CD4-positive, alpha-beta T cell (primary cell): ENCODE results near the gene DAPK2. TPM values are rescaled to one million over a fixed set of nuclear protein-coding genes. Genes with fewer than 3 reads are reported as not detected.
"Not testable (repeated sequence)": the region's sequence is repeated elsewhere in the genome, so short reads cannot be mapped to it uniquely, and the experiment has no call there.

ENCODE experiments used
- ATAC-seq: fragments of 200-7000 bp; cut with Tn5 transposase; one replicate; pipeline ENCODE4 v1.10.0; 2022; ENCODE audit warnings: mild to moderate bottlenecking; ENCODE audit not compliant: poor library complexity
- CTCF ChIA-PET: fragments of 350-600 bp; sonication (Branson Sonifier 250); formaldehyde crosslinking; loops from one replicate; lab custom pipeline; 2021; ENCODE audit warnings: antibody characterized with exemption, inconsistent platforms; lab: Charles Lee
- POLR2A ChIA-PET: fragments of 350-600 bp; sonication (Branson Sonifier 250); formaldehyde crosslinking; loops from one replicate; lab custom pipeline; 2021; ENCODE audit warnings: antibody characterized with exemption, inconsistent platforms; lab: Charles Lee
- DNase-seq, 14 experiments: peaks; one replicate each; pipeline ENCODE4 v3.0.0-alpha.2; 2013 to 2020; ENCODE audit warnings: mixed read lengths in 2 of 14
- H3K27ac ChIP-seq, 2 donors: one replicate each; pipeline versions ENCODE4 v1.5.1 to v1.7.0; 2013; ENCODE audit warnings: low read length in 2 of 2, low read depth in 1 of 2, mild to moderate bottlenecking in 1 of 2
- H3K27me3 ChIP-seq, 2 experiments: 1 replicate in 1 of 2; 2 replicates in 1 of 2; pipeline versions ENCODE4 v1.6.1 to v1.7.0; 2013; ENCODE audit warnings: low read length in 2 of 2, control low read depth in 1 of 2, mild to moderate bottlenecking in 1 of 2, moderate library complexity in 1 of 2; ENCODE audit not compliant: insufficient read depth in 2 of 2, control insufficient read depth in 1 of 2
- H3K36me3 ChIP-seq: one replicate; pipeline ENCODE4 v1.6.1; 2013; ENCODE audit warnings: low read length, control low read depth; ENCODE audit not compliant: insufficient read depth
- H3K4me1 ChIP-seq: one replicate; pipeline ENCODE4 v1.6.1; 2013; ENCODE audit warnings: low read length, control low read depth; ENCODE audit not compliant: insufficient read depth
- H3K4me3 ChIP-seq: one replicate; pipeline ENCODE4 v1.5.1; 2013; ENCODE audit warnings: mild to moderate bottlenecking, low read length, moderate library complexity
- H3K9me3 ChIP-seq, 2 experiments: 1 replicate in 1 of 2; 2 replicates in 1 of 2; pipeline versions ENCODE4 v1.6.1 to v1.7.0; 2013; ENCODE audit warnings: low read length in 2 of 2, mild to moderate bottlenecking in 2 of 2, control low read depth in 1 of 2, moderate library complexity in 1 of 2; ENCODE audit not compliant: control insufficient read depth in 1 of 2, insufficient read depth in 1 of 2
- H3K27ac Mint-ChIP-seq: one replicate; pipeline ENCODE4 v1.8.0; 2020; ENCODE audit warnings: mixed read lengths
- H3K27me3 Mint-ChIP-seq: one replicate; pipeline ENCODE4 v1.8.0; 2021; ENCODE audit warnings: mixed read lengths
- H3K36me3 Mint-ChIP-seq: one replicate; pipeline ENCODE4 v1.8.0; 2021; ENCODE audit warnings: low read depth, mixed read lengths
- H3K4me1 Mint-ChIP-seq: one replicate; pipeline ENCODE4 v1.8.0; 2021; ENCODE audit warnings: low read depth, mixed read lengths
- H3K4me3 Mint-ChIP-seq: one replicate; pipeline ENCODE4 v1.8.0; 2020; ENCODE audit warnings: mild to moderate bottlenecking, mixed read lengths
- H3K9me3 Mint-ChIP-seq: one replicate; pipeline ENCODE4 v1.8.0; 2020; ENCODE audit warnings: mixed read lengths
- intact Hi-C, 2 experiments: fragments of 100-400 bp; cut with DNase I in 1 of 2; cut with micrococcal nuclease in 1 of 2; formaldehyde crosslinking; loops; one replicate each; pipeline versions ENCODE4 v1.15.1 to v1.9.0; 2023 to 2025; cut with DNase I, micrococcal nuclease
- total RNA-seq, 174 experiments: library from RNA in 2 of 174; stranded (reverse) in 2 of 174; gene quantifications; one replicate each; pipeline ENCODE4 v1.2.3 and lab custom pipeline; 2021 to 2026
- TF ChIP-seq, protein P1 (sequence below): fragments of 200-600 bp; IDR thresholded peaks from one replicate; pipeline ENCODE4 v1.8.0; 2022; ENCODE audit warnings: antibody characterized with exemption, mild to moderate bottlenecking

DAPK2 gene
- total RNA-seq, 2 experiments from 2014 or later, result 1.3 to 1.6 TPM

DNA sequence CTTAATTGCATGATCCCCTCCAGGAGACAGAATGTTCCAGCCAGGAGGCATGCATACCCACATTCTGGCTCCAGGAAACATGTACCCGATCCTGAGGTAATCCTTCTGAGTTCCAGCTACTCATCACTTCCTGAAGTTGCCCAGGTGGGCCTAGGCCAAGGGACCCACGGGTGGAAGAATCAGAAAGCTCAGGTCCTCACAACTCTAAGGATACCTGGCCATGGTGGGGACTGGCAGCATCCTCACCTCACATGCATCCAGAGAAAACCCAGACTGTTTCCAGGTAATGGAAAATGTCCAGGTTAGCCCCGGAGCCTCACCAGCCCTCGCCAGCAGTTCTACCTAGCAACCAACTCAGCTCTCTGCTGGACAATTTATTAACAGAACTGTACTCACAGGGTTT lies 78.2 kb downstream of the DAPK2 start:
- DNase-seq, result no peak
- Mint-ChIP-seq H3K9me3 (peaks cover 5% of the 10 kb centered on the region), H3K4me3 (no peak overlapping the region), H3K27ac (no peak overlapping the region), H3K27me3 (no peaks in the 10 kb centered on the region), H3K36me3 (no peaks in the 10 kb centered on the region), H3K4me1 (peaks cover 41% of the 10 kb centered on the region)
- H3K36me3 ChIP-seq, result no peaks in the 10 kb centered on the region
- peaks cover 39% of the 10 kb centered on the region for H3K4me1 ChIP-seq
- H3K4me3 ChIP-seq, result no peak overlapping the region
- TF ChIP-seq, protein P1, sequence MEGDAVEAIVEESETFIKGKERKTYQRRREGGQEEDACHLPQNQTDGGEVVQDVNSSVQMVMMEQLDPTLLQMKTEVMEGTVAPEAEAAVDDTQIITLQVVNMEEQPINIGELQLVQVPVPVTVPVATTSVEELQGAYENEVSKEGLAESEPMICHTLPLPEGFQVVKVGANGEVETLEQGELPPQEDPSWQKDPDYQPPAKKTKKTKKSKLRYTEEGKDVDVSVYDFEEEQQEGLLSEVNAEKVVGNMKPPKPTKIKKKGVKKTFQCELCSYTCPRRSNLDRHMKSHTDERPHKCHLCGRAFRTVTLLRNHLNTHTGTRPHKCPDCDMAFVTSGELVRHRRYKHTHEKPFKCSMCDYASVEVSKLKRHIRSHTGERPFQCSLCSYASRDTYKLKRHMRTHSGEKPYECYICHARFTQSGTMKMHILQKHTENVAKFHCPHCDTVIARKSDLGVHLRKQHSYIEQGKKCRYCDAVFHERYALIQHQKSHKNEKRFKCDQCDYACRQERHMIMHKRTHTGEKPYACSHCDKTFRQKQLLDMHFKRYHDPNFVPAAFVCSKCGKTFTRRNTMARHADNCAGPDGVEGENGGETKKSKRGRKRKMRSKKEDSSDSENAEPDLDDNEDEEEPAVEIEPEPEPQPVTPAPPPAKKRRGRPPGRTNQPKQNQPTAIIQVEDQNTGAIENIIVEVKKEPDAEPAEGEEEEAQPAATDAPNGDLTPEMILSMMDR, result no peak
- ATAC-seq, result no peak
- ChIA-PET POLR2A (no interaction called here), CTCF (no interaction called here)
- peaks cover 7 to 10% of the 10 kb centered on the region in 2 experiments for H3K9me3 ChIP-seq
- no peak overlapping the region for H3K27ac ChIP-seq
- intact Hi-C loops, result no loop called here
- H3K27me3 ChIP-seq, result no peaks in the 10 kb centered on the region

GRCh38 chr15:63967616-63968015 lies 78.7 kb downstream of the DAPK2 start:
- peaks cover 39% of the 10 kb centered on the region for H3K4me1 ChIP-seq
- H3K27me3 Mint-ChIP-seq, result no peaks in the 10 kb centered on the region
- TF ChIP-seq, protein P1, result no peak
- ATAC-seq, result no peak
- no peaks in the 10 kb centered on the region for H3K36me3 ChIP-seq
- no peaks in the 10 kb centered on the region for H3K36me3 Mint-ChIP-seq
- H3K9me3 Mint-ChIP-seq, result peaks cover 5% of the 10 kb centered on the region
- CTCF ChIA-PET, result no interaction called here
- no peak overlapping the region for H3K27ac ChIP-seq
- POLR2A ChIA-PET, result no interaction called here
- no peak for DNase-seq
- no peak overlapping the region for H3K4me3 ChIP-seq
- peaks cover 41% of the 10 kb centered on the region for H3K4me1 Mint-ChIP-seq
- H3K4me3 Mint-ChIP-seq, result no peak overlapping the region
- no peak overlapping the region for H3K27ac Mint-ChIP-seq
- no peaks in the 10 kb centered on the region for H3K27me3 ChIP-seq
- H3K9me3 ChIP-seq, result peaks cover 7 to 10% of the 10 kb centered on the region in 2 experiments
- intact Hi-C loops, result no loop called here

- DNase-seq, H3K4me3 ChIP-seq, H3K27me3 ChIP-seq, H3K27ac ChIP-seq, H3K27me3 Mint-ChIP-seq, H3K4me3 Mint-ChIP-seq, H3K36me3 Mint-ChIP-seq, H3K36me3 ChIP-seq, H3K4me1 Mint-ChIP-seq, H3K27ac Mint-ChIP-seq, intact Hi-C loops, ATAC-seq, POLR2A ChIA-PET, H3K9me3 Mint-ChIP-seq, H3K4me1 ChIP-seq: not testable (repeated sequence)
- CTCF ChIA-PET, result interaction anchor here (1.0 kb wide), 1 partner anchor 18 kb away, joined by 4 read pairs; no protein-coding TSS in a partner anchor
- peaks cover 7 to 10% of the 10 kb centered on the region in 2 experiments for H3K9me3 ChIP-seq
These were observed 83.2 kb downstream of the DAPK2 start for GRCh38 chr15:63962947-63963721.
